GM19193 (cell line): Measurements from ENCODE around the gene GPR156.

Experiments used
- POLR2A ChIP-seq: IDR thresholded peaks from 4 replicates; pipeline ENCODE4 v1.6.1; 2011; ENCODE audit not compliant: insufficient read depth, insufficient read length; ENCODE audit errors: extremely low read depth

Gene GPR156

GRCh38 chr3:120181632-120182031, 103.4 kb downstream of the GPR156 start:
- TF ChIP-seq POLR2A: no peak

GRCh38 chr3:120180731-120181412, 104.2 kb downstream of the GPR156 start:
- no peak for TF ChIP-seq POLR2A

- TF ChIP-seq POLR2A: no peak
These were observed 107.2 kb downstream of the GPR156 start for GRCh38 chr3:120177707-120178306.

- TF ChIP-seq POLR2A: no peak
These were observed 107.9 kb downstream of the GPR156 start for GRCh38 chr3:120177151-120177550.

- no peak for TF ChIP-seq POLR2A
These were observed 110.0 kb downstream of the GPR156 start for GRCh38 chr3:120174811-120175539.

- TF ChIP-seq POLR2A: no peak
These were observed 111.9 kb downstream of the GPR156 start for GRCh38 chr3:120173056-120173675.

- no peak for TF ChIP-seq POLR2A
These were observed 113.0 kb downstream of the GPR156 start for GRCh38 chr3:120172070-120172469.

GRCh38 chr3:120171134-120171873, 113.7 kb downstream of the GPR156 start:
- no peak for TF ChIP-seq POLR2A

GRCh38 chr3:120170223-120170622, 114.8 kb downstream of the GPR156 start:
- no peak for TF ChIP-seq POLR2A

GRCh38 chr3:120169407-120169806, 115.6 kb downstream of the GPR156 start:
- no peak for TF ChIP-seq POLR2A

- no peak for TF ChIP-seq POLR2A
These were observed 116.4 kb downstream of the GPR156 start for GRCh38 chr3:120168611-120169010.

GRCh38 chr3:120168038-120168437, 117.0 kb downstream of the GPR156 start:
- no peak for TF ChIP-seq POLR2A

GRCh38 chr3:120167488-120167887, 117.5 kb downstream of the GPR156 start:
- no peak for TF ChIP-seq POLR2A

- no peak for TF ChIP-seq POLR2A
These were observed 121.2 kb downstream of the GPR156 start for GRCh38 chr3:120163816-120164215.

GRCh38 chr3:120163026-120163425, 122.0 kb downstream of the GPR156 start:
- no peak for TF ChIP-seq POLR2A
